Lower leg skin (tissue), 3 donors: ENCODE data around the gene C19orf81.

Experiments
- POLR2A ChIP-seq, 2 donors: fragments of 450-650 bp; IDR thresholded peaks; one replicate each; pipeline ENCODE4 v1.6.1; 2016 to 2017; ENCODE audit warnings: antibody characterized with exemption in 2 of 2, mild to moderate bottlenecking in 1 of 2, moderate library complexity in 1 of 2
- TF ChIP-seq, protein P1 (sequence below), 3 donors: fragments of 450-650 bp; IDR thresholded peaks; one replicate each; pipeline ENCODE4 v1.5.1; 2016; ENCODE audit warnings: antibody characterized with exemption in 3 of 3, mild to moderate bottlenecking in 3 of 3, moderate library complexity in 2 of 3

DNA sequence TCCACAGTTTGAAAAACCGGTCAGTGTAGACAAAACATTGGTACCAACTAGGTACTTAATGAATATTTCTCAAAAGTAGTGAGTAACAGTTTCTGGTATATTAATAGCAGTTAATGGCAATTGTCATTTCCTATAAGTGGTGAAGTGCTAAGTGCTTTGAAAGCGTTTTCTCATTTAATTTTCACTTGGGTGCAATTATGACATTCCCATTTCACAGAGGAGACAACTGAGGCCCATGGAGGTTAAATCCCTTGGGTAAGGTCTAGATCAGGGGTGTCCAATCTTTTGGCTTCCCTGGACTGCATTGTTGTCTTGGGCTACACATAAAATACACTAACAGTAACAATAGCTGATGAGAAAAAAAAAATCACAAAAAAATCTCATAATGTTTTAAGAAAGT, 8.9 kb upstream of the C19orf81 start:
- TF ChIP-seq, protein P1, sequence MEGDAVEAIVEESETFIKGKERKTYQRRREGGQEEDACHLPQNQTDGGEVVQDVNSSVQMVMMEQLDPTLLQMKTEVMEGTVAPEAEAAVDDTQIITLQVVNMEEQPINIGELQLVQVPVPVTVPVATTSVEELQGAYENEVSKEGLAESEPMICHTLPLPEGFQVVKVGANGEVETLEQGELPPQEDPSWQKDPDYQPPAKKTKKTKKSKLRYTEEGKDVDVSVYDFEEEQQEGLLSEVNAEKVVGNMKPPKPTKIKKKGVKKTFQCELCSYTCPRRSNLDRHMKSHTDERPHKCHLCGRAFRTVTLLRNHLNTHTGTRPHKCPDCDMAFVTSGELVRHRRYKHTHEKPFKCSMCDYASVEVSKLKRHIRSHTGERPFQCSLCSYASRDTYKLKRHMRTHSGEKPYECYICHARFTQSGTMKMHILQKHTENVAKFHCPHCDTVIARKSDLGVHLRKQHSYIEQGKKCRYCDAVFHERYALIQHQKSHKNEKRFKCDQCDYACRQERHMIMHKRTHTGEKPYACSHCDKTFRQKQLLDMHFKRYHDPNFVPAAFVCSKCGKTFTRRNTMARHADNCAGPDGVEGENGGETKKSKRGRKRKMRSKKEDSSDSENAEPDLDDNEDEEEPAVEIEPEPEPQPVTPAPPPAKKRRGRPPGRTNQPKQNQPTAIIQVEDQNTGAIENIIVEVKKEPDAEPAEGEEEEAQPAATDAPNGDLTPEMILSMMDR (IDR thresholded peaks at IDR 0.05): no peak
- TF ChIP-seq POLR2A (IDR thresholded peaks at IDR 0.05): no peak
